Motor neuron (in vitro differentiated cells): ENCODE results near the gene PNMA1. TPM values are rescaled to one million over a fixed set of nuclear protein-coding genes. Genes with fewer than 3 reads are reported as not detected.
A peak's percentile ranks its signal among the peaks of the same experiment; 100 is the strongest.

ENCODE experiments used
- ATAC-seq, 8 experiments: fragments of 200-7000 bp; cut with Tn5 transposase; replicated peaks in 6 of 8; 2 replicates each; pipeline ENCODE4 v1.8.0; 2021; ENCODE audit warnings: mild to moderate bottlenecking in 8 of 8, moderate library complexity in 8 of 8
- H3K27ac ChIP-seq, 2 donors: fragments of 250-450 bp; sonication (Bioruptor Pico); 2 replicates each; pipeline ENCODE4 v1.9.0; 2021; ENCODE audit warnings: antibody characterized with exemption in 2 of 2, mild to moderate bottlenecking in 2 of 2, moderate library complexity in 1 of 2
- H3K4me1 ChIP-seq, 2 donors: fragments of 250-450 bp; sonication (Bioruptor Pico); replicated peaks in 1 of 2; 2 replicates each; pipeline ENCODE4 v1.6.1; 2021; ENCODE audit warnings: antibody characterized with exemption in 2 of 2, mild to moderate bottlenecking in 2 of 2, moderate library complexity in 1 of 2
- H3K4me3 ChIP-seq, 5 donors: fragments of 250-450 bp; sonication (Bioruptor Pico); 2 replicates each; pipeline ENCODE4 v1.9.0; 2021; ENCODE audit warnings: antibody characterized with exemption in 5 of 5, mild to moderate bottlenecking in 5 of 5, moderate library complexity in 4 of 5
- WGBS, 10 experiments: fragments of 450-650 bp; shearing (Covaris generic); methylation state at CpG; one replicate each; pipeline ENCODE4 v1.0.0; 2022; 5-methylcytosine and 5-hydroxymethylcytosine counted together
- in situ Hi-C, 9 experiments: fragments of 400-800 bp; cut with MboI; loops; one replicate each; pipeline ENCODE4 v1.15.0; 2021; ENCODE audit warnings: low sequenced_read_pairs in 9 of 9, low pct_unique_long_range_greater_than_20kb in 2 of 9; ENCODE audit not compliant: unreplicated experiment in 9 of 9
- total RNA-seq, 8 experiments: library from RNA; unstranded; fragments of 300-600 nt; gene quantifications; 2 replicates each; pipeline versions ENCODE4 v1.2.3 to v1.2.4, GENCODE V29; 2022

PNMA1 gene
- total RNA-seq, 8 experiments from 2014 or later, result 16.7 to 102 (median 50.9) TPM

- in situ Hi-C loops, result no loop called here
- Histone ChIP-seq H3K4me3 (no peak overlapping the region), H3K4me1 (peaks cover 35 to 39% of the 10 kb centered on the region in 2 donors), H3K27ac (no peak overlapping the region)
- peak in 2 of 8 experiments; percentile 9 to 22 for ATAC-seq
- WGBS, 10 experiments, result 17 to 78% (median 64%) methylated on average over 1 to 5 of the region's 6 CpGs; no CpG with 5 or more reads in 4 of the 10 experiments
These were observed 32.6 kb upstream of the PNMA1 start for GRCh38 chr14:73746520-73747378.

GRCh38 chr14:73745571-73746519, 31.7 kb upstream of the PNMA1 start:
- no peak overlapping the region for H3K27ac ChIP-seq
- 80 to 100% (median 100%) methylated on average over 1 to 2 of the region's 7 CpGs; no CpG with 5 or more reads in 5 of the 10 experiments for WGBS, 10 experiments
- peaks cover 44 to 48% of the 10 kb centered on the region in 2 donors for H3K4me1 ChIP-seq
- ATAC-seq, result no peak
- H3K4me3 ChIP-seq, result no peak overlapping the region
- in situ Hi-C loops, result no loop called here

DNA sequence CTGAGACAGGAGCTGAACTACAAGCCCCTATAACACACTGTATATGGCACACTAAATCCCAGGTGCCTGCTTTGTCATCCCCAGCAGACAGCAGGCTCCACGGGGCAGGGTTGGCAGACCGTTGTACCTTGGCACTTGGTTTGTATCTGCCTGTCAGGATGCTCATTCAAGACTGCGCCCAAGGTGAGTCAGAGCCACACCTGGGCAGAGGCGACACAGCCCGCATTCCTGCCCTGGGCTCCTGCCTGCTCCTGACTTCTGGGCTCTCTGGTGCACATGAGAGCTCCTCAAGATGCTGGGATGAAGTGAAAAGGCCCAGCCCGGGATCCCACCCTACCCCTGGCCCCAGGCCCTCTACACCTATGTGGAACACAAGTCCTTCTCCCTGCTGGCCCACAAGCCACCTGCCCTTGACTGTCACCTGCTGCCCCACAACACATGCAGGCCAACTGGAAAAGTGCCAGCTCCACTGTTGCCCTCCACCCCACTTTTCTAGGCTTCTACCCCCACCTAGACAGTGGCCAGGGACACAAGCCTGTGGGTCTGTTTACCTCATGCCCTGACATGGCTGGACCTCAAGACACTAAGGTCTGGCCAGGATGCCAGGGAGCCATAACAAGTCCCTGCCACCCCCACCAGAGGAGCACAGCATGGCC, 30.8 kb upstream of the PNMA1 start:
- in situ Hi-C loops, result no loop called here
- 70 to 100% (median 86%) methylated on average over 1 to 5 of the region's 6 CpGs; no CpG with 5 or more reads in 6 of the 10 experiments for WGBS, 10 experiments
- H3K4me3 ChIP-seq, result no peak overlapping the region
- no peak overlapping the region for H3K27ac ChIP-seq
- ATAC-seq, result no peak
- peaks cover 49 to 54% of the 10 kb centered on the region in 2 donors for H3K4me1 ChIP-seq

DNA sequence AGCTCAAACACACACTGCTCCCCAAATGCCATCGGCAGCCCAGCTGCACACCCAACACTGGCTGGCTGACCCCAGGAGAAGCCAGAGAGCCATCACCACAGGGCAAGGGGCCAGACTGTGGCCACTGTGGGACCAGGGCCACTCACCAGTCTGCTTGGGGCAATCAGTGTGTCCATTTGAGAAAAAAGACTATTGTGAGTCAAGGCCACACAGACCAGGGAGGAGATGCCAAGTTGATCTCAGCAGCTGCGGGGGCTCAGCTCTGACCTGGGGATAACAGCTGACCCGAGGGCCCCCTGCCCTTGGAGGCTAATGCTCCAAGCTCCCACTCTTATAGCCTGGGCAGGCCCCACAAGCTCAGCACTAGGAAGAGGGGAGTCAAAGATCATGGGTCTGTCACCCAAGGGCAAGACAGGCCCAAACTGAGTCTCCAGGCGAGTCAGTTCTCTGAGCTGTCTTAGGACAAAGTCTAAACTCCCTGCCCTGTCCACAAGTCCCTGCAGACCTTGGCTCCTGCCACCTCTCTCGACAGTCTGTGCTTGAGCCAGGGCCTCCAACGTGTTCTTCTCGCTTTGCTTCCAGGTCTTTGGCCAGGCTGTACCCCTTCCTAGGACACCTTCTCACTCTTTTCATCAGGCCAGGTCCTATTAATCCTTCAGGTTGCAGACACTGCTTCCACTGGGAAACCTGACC, 30.1 kb upstream of the PNMA1 start:
- in situ Hi-C loops, result no loop called here

DNA sequence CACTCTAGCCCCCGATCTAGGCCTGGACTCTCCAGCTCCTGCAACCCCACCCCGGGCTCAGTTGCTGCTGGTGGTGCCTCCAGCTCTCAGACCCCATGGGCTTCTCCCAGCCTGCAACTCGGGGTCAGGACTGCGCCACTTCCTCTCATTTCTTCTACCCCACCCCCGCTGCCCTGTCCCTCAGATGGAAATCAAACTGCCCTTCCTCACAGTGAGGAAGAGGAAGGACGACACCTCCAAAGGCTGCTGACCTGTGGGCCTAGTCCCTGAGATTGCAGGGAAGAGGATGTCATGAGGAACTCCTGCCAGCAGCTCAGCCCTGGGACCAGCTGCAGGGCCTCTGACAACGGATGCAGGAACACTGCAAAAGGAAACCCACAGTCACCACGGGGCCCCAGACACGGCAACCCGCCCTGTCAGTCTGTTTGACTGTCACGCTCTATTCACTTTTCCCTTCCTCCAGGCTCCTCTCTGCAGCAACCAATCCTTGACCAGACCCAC, 29.3 kb upstream of the PNMA1 start:
- Histone ChIP-seq H3K4me1 (peaks cover 49 to 54% of the 10 kb centered on the region in 2 donors), H3K4me3 (no peak overlapping the region), H3K27ac (no peak overlapping the region)
- in situ Hi-C loops, result no loop called here
- WGBS, 10 experiments, result 80 to 100% (median 85%) methylated on average over 1 to 3 of the region's 11 CpGs; no CpG with 5 or more reads in 6 of the 10 experiments
- no peak for ATAC-seq

More for the DNA sequence above, 30.1 kb upstream of the PNMA1 start:
- WGBS, 10 experiments, result 68 to 90% (median 82%) methylated on average over 2 to 4 of the region's 7 CpGs; no CpG with 5 or more reads in 5 of the 10 experiments
- peaks cover 49 to 54% of the 10 kb centered on the region in 2 donors for H3K4me1 ChIP-seq
- ATAC-seq, result no peak
- H3K4me3 ChIP-seq, result no peak overlapping the region
- no peak overlapping the region for H3K27ac ChIP-seq

DNA sequence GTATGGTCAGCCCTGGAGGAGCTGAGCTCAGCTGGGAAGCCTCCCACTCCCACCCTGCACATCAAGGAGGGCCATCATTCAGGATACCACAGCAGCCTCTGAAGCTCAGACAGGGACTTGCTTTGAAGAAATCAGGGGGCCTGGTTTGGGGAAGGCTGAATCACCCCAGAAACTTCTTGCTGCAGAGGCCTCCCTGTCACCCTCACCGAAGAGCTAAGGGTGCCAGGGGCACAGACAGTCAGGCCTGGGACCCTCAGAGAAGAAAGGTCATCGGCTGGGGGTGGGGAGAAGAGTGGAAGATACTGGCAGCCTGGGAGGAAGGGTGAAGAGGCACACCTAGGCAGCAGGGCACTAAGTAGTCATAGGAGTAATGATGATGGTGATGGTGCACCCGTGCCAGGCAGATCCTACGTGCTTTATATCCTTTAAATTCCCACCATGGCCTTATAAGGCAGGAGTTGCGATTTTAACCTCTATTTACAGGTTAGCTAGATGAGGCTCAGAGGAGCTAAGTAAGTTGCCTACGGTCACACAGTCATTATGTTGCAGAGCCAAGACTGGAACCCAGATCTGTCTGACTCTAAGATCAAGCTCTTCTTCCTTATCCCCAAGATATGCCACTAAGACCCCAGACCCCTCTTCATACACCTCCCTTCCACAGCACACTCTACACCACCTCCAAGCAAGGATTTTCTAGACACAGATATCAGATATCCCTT, 28.5 kb upstream of the PNMA1 start:
- Histone ChIP-seq H3K27ac (peak overlapping the region; percentile 47 to 74), H3K4me3 (no peak overlapping the region), H3K4me1 (peaks cover 49 to 54% of the 10 kb centered on the region in 2 donors)
- ATAC-seq, result no peak
- in situ Hi-C loops, result no loop called here
- 48 to 100% (median 86%) methylated on average over 1 to 4 of the region's 6 CpGs; no CpG with 5 or more reads in 3 of the 10 experiments for WGBS, 10 experiments

GRCh38 chr14:73741876-73742519, 27.8 kb upstream of the PNMA1 start:
- H3K27ac ChIP-seq, result peak overlapping the region; percentile 47 to 74
- peaks cover 45 to 50% of the 10 kb centered on the region in 2 donors for H3K4me1 ChIP-seq
- in situ Hi-C loops, result no loop called here
- peak; percentile 2 to 83 (median 77) for ATAC-seq
- H3K4me3 ChIP-seq, result peak overlapping the region in 1 of 5 donors; percentile 18
- 0 to 47% (median 20%) methylated on average over 1 to 3 of the region's 17 CpGs; no CpG with 5 or more reads in 7 of the 10 experiments for WGBS, 10 experiments

DNA sequence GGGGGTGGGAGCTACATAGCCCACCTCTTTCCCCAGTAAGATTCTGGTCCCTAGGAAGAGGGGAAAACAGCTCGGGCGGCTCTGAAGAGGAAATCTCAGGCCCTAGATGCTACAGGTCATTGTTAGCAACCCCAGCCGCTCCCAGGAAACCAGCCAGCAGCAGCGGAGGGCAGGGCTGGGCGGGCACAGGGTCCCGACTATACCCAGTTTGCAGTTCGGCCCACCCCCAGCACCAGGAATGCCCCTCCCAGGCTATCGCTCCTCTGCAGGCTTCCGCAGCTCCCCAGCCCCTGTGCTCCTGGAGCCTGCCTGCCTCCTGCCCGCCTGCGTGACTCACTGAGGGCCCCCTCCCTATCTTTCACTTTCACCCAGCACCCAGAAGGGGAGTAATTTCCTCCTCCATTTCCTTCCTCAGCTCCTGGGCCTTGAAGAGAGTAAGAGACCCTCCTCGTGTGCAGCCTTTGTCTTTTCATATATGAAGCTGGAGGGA, 27.2 kb upstream of the PNMA1 start:
- H3K4me3 ChIP-seq, result peak overlapping the region in 1 of 5 donors; percentile 18
- H3K4me1 ChIP-seq, result peaks cover 40 to 44% of the 10 kb centered on the region in 2 donors
- H3K27ac ChIP-seq, result peak overlapping the region; percentile 47 to 74
- ATAC-seq, result peak; percentile 35 to 84 (median 76)
- in situ Hi-C loops, result no loop called here
- 6 to 30% (median 13%) methylated on average over 2 to 4 of the region's 12 CpGs; no CpG with 5 or more reads in 5 of the 10 experiments for WGBS, 10 experiments

DNA sequence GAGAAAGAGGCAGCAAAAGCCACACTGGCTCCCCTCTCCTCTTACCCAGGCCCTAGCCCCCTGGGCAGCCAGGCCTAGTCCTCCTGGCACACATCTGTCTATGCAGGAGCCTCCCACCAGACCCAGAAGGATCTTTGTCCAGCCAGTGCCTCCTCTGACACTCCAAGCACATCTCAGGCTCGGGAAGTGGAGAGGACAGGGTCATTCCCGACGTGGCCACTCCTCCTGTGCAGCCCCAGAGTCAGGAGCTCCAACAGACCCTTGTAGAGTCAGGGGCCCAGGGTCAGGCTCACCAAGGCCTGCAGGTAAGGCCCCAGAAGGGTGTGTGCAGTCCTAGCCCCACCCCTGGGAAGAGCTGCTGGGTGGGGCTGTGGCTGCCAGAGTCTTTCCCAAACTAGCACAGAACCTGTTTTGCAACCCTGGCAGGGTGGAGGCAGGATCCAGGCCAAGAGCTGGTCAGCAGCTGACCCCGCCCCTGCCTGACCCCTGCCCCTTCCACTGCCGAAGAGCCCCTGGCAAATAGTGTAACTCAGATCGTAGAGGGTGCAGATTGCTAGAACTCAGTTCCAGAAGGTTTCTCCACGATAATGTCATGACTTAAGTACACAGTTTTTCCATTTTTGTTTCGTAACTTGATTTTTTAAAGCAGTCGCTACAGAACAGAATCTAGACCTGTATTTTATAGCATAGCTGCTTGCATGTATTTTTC, 26.6 kb upstream of the PNMA1 start:
- Histone ChIP-seq H3K27ac (peak overlapping the region in 1 of 2 donors; percentile 74), H3K4me3 (no peak overlapping the region), H3K4me1 (peaks cover 35 to 39% of the 10 kb centered on the region in 2 donors)
- ATAC-seq, result peak in 3 of 8 experiments; percentile 20 to 38 (median 30)
- in situ Hi-C loops, result no loop called here
- 0 to 92% (median 40%) methylated on average over 1 to 5 of the region's 9 CpGs; no CpG with 5 or more reads in 3 of the 10 experiments for WGBS, 10 experiments

DNA sequence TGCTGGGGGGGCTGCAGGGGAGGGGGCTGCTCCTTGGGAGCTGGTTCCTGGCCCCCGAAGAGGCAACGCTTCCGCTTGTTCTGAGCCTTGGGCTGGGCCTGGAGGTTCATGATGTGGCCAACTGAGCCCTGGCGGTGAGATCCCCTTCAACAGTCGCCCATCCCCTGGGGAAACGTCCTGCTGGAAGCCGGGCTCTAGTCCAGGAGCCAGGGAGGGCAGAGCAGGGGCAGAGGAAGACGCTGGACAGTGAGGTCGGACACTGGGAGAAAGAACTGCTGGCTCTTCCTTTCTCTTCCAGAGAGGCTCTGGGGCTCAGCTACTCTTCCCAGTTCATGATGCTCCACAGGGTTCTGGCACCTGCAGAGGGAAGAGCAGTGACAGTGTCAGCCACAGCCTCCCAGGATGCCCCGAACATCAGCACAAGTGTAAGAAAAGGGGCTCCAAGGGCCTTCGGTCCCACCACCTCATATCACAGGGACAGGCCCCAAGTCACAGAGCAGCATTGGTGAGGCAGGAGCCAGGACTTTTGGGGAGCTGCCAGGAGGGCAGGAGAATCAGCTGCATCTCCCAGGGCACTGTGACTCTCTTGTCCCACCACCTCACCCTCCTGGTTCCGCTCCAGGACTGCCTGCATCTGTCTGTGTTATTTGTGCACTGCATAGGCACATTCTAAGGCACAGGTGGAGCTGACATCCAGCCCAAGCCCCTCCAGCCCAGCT, 25.9 kb upstream of the PNMA1 start:
- 71 to 90% (median 86%) methylated on average over 2 to 6 of the region's 12 CpGs; no CpG with 5 or more reads in 6 of the 10 experiments for WGBS, 10 experiments
- in situ Hi-C loops, result no loop called here
- Histone ChIP-seq H3K4me3 (no peak overlapping the region), H3K4me1 (peaks cover 35 to 39% of the 10 kb centered on the region in 2 donors), H3K27ac (peak overlapping the region in 1 of 2 donors; percentile 74)
- no peak for ATAC-seq
